Measurements from ENCODE around the gene RAF1. TPM values are rescaled to one million over a fixed set of nuclear protein-coding genes. Genes with fewer than 3 reads are reported as not detected.

RAF1 gene
- polyA plus RNA-seq, 2 of the 4 experiments (the other 2 are of a cell fraction) = 56.2 to 94.6 TPM

GRCh38 chr3:12598890-12599289 lies 65.0 kb downstream of the RAF1 start:
- POLR2A ChIA-PET = no interaction called here
- Histone ChIP-seq H3K27ac (no peak overlapping the region), H3K4me3 (no peak overlapping the region), H3K9me3 (no peaks in the 10 kb centered on the region), H3K4me1 (no peaks in the 10 kb centered on the region), H3K4me2 (no peak overlapping the region)
- TF ChIP-seq EP300 (IDR thresholded peaks at IDR 0.05) (no peak), RNF2 (IDR thresholded peaks at IDR 0.05; ENCODE audit: borderline replicate concordance, low read depth) (no peak), HOXA7 (CRISPR knock-in tag; IDR thresholded peaks at IDR 0.05) (no peak), POLR2A (IDR thresholded peaks at IDR 0.05; ENCODE audit: low read length) (no peak)
- ATAC-seq (no peak), DNase-seq (ENCODE audit: low read depth in 1 of 2, low spot score in 1 of 2) (no peak), FAIRE-seq (no peak)
- CTCF ChIA-PET = interaction anchor here (0.6 to 2.5 kb wide), 8 partner anchors 9 to 122 kb away, joined by 3 to 8 read pairs (median 3); no protein-coding TSS in a partner anchor

- CTCF ChIA-PET = interaction anchor here (0.8 to 1.2 kb wide), 4 partner anchors 9 to 17 kb away, joined by 3 to 6 read pairs (median 4); no protein-coding TSS in a partner anchor
- H3K4me2 ChIP-seq = no peak overlapping the region
- no peak overlapping the region for H3K4me3 ChIP-seq
- no peaks in the 10 kb centered on the region for H3K4me1 ChIP-seq
- POLR2A ChIA-PET = interaction anchor here (0.6 kb wide), 1 partner anchor 1488 kb away, joined by 9 read pairs; no protein-coding TSS in a partner anchor
- TF ChIP-seq EP300 (IDR thresholded peaks at IDR 0.05) (no peak), HMGXB4 (CRISPR knock-in tag; IDR thresholded peaks at IDR 0.05; ENCODE audit: borderline replicate concordance) (no peak), PBX3 (IDR thresholded peaks at IDR 0.05) (no peak), SMC3 (IDR thresholded peaks at IDR 0.05) (no peak), MYC (IDR thresholded peaks at IDR 0.05; ENCODE audit: borderline replicate concordance, low read length) (no peak), RAD21 (conservative IDR thresholded peaks at IDR 0.05 in 1 of 2, IDR thresholded peaks at IDR 0.05 in 1 of 2) (no peak), ZFP36 (IDR thresholded peaks at IDR 0.05; ENCODE audit: borderline replicate concordance, partially characterized antibody) (no peak), USF2 (IDR thresholded peaks at IDR 0.05) (no peak), JUNB (IDR thresholded peaks at IDR 0.05) (no peak), CTCF (IDR thresholded peaks at IDR 0.05) (no peak), BCL3 (IDR thresholded peaks at IDR 0.05) (no peak), CHD2 (IDR thresholded peaks at IDR 0.05; ENCODE audit: low read length, partially characterized antibody) (no peak), ZNF302 (CRISPR knock-in tag; IDR thresholded peaks at IDR 0.05) (no peak), MAFK (IDR thresholded peaks at IDR 0.05; ENCODE audit: partially characterized antibody) (no peak), CEBPB (IDR thresholded peaks at IDR 0.05) (no peak)
- no peak for ATAC-seq
- DNase-seq (ENCODE audit: low read depth in 1 of 2, low spot score in 1 of 2) = no peak
- 92% methylated on average over 3 of the region's 3 CpGs for WGBS (ENCODE audit: missing lambda C conversion rate)
- FAIRE-seq = no peak
- no peak overlapping the region for H3K27ac ChIP-seq
- no peaks in the 10 kb centered on the region for H3K9me3 ChIP-seq
Measured at GRCh38 chr3:12593473-12593872, 70.4 kb downstream of the RAF1 start.

Measured in A549 (cell line).